Measurements from ENCODE around the gene SH2D7. TPM values are rescaled to one million over a fixed set of nuclear protein-coding genes. Genes with fewer than 3 reads are reported as not detected.

SH2D7 gene
- total and polyA plus RNA-seq, 7 experiments from 2014 or later: not detected

DNA sequence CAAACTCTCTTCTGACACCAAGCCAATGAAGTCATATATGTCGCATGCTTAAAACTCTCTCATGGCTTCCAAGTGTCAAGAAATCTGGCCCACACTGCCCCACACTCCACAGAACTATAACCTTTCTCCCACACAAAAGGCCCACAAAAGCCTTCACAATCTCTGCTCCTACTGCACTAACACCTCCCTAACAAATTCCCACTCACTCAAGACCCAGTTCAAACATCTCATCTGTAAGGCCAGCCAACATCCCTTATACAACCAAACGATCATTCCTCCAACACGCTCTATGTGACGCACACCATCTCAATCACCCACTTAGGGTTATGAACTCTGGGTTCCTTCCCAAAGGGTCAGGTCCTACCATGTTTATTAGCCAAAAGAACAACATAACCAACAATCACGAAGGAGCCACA lies 28.4 kb upstream of the SH2D7 start:
- intact Hi-C loops (cut with micrococcal nuclease): loop anchor here (1.0 kb wide), 2 partner anchors 8 to 13 kb away; no protein-coding TSS in a partner anchor
- DNase-seq: no peak
- H3K9me3 Mint-ChIP-seq: no peaks in the 10 kb centered on the region
- no peak overlapping the region for H3K4me3 ChIP-seq (ENCODE audit: low read length)
- no peak overlapping the region for H3K4me3 Mint-ChIP-seq
- no peaks in the 10 kb centered on the region for H3K9me3 ChIP-seq (ENCODE audit: control insufficient read depth in 2 of 3, low read length in 3 of 3)
- ChIA-PET POLR2A (interaction anchor here (18.1 kb wide), 1 partner anchor 9 kb away, joined by 292 read pairs; the partner anchor contains the start of gene TBC1D2B), CTCF (no interaction called here)
- H3K4me1 ChIP-seq (ENCODE audit: control insufficient read depth in 2 of 2, insufficient read depth in 2 of 2, low read length in 2 of 2): peaks cover 76 to 82% of the 10 kb centered on the region in 2 donors
- H3K27me3 Mint-ChIP-seq: no peaks in the 10 kb centered on the region
- no peak overlapping the region for H3K27ac Mint-ChIP-seq
- H3K36me3 Mint-ChIP-seq: peaks cover 0 to 11% (median 0%) of the 10 kb centered on the region in 5 donors
- H3K27me3 ChIP-seq (ENCODE audit: control insufficient read depth in 2 of 2, insufficient read depth in 2 of 2, low read length in 2 of 2): no peaks in the 10 kb centered on the region
- H3K4me1 Mint-ChIP-seq: peaks cover 15 to 61% (median 17%) of the 10 kb centered on the region in 7 donors
- H3K36me3 ChIP-seq (ENCODE audit: control insufficient read depth in 2 of 3, insufficient read depth in 3 of 3, low read length in 3 of 3): no peaks in the 10 kb centered on the region
- no peak overlapping the region for H3K27ac ChIP-seq (ENCODE audit: low read depth, low read length)
- no peak for ATAC-seq

DNA sequence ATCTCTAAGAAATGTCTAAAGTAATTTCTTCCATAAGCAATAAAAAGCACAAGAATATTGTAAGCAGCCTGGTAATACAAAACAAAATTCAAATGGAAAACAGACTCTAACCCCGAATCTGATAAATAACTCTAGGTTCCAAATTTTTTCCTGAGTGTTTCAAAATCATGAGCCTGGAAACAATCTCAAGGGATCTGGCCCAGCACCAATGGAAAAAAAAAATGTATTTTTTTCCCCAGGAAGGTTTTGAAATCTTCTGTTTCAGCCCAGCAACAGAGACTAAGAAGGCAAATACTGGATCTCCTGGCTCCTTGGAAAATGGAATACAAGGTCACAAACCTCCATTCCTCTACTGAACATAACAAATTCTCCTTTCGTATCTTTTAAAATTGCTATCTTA lies 27.8 kb upstream of the SH2D7 start:
- intact Hi-C loops (cut with micrococcal nuclease): loop anchor here in 1 of 2 donors (1.0 kb wide), 1 partner anchor 8 kb away; no protein-coding TSS in a partner anchor
- no peak overlapping the region for H3K4me3 Mint-ChIP-seq
- no peaks in the 10 kb centered on the region for H3K36me3 ChIP-seq (ENCODE audit: control insufficient read depth in 2 of 3, insufficient read depth in 3 of 3, low read length in 3 of 3)
- no peaks in the 10 kb centered on the region for H3K27me3 Mint-ChIP-seq
- H3K9me3 Mint-ChIP-seq: no peaks in the 10 kb centered on the region
- DNase-seq (no peak), ATAC-seq (no peak)
- peaks cover 0 to 11% (median 0%) of the 10 kb centered on the region in 5 donors for H3K36me3 Mint-ChIP-seq
- peaks cover 81 to 82% of the 10 kb centered on the region in 2 donors for H3K4me1 ChIP-seq (ENCODE audit: control insufficient read depth in 2 of 2, insufficient read depth in 2 of 2, low read length in 2 of 2)
- POLR2A ChIA-PET: interaction anchor here (15.7 kb wide), 1 partner anchor 10 kb away, joined by 292 read pairs; no protein-coding TSS in a partner anchor
- no peak overlapping the region for H3K27ac ChIP-seq (ENCODE audit: low read depth, low read length)
- peaks cover 9 to 61% (median 12%) of the 10 kb centered on the region in 7 donors for H3K4me1 Mint-ChIP-seq
- CTCF ChIA-PET: no interaction called here
- no peak overlapping the region for H3K27ac Mint-ChIP-seq
- H3K27me3 ChIP-seq (ENCODE audit: control insufficient read depth in 2 of 2, insufficient read depth in 2 of 2, low read length in 2 of 2): no peaks in the 10 kb centered on the region
- H3K9me3 ChIP-seq (ENCODE audit: control insufficient read depth in 2 of 3, low read length in 3 of 3): no peaks in the 10 kb centered on the region
- no peak overlapping the region for H3K4me3 ChIP-seq (ENCODE audit: low read length)

DNA sequence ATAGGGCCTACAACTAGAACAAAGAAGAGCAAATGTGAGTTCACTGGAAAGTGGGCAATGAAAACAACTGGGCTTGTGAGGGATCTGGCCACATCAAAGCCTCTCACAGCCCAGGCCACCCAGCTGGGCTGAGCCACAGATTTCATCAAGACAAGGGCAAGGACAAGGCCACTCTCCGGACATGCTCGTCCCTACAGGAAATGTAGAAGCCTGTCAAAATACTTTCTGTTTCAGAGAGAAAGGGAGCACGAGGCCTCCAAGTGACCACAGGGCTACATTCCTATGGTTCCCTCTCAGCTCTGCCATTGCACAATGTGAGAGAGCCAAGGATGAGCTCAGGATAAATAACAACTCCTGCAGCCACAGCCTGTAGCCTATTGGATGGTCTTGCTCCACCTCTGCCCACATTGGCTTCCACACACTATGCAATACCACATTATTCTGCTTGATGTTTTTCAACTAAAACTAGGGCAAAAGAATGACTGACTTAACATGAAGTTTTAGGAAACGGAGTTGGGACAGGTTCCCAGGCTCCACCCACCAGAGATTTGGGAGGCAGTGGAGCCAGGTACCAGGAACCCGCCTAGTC lies 27.0 kb upstream of the SH2D7 start:
- H3K9me3 Mint-ChIP-seq: no peaks in the 10 kb centered on the region
- ChIA-PET POLR2A (interaction anchor here (1.1 to 15.7 kb wide), 2 partner anchors 11 kb away, joined by 5 to 292 read pairs; partner anchors contain the start of gene TBC1D2B), CTCF (no interaction called here)
- H3K36me3 Mint-ChIP-seq: peaks cover 0 to 15% (median 0%) of the 10 kb centered on the region in 5 donors
- intact Hi-C loops (cut with micrococcal nuclease): loop anchor here in 1 of 2 donors (5.0 kb wide), 1 partner anchor 37 kb away; no protein-coding TSS in a partner anchor
- H3K27ac Mint-ChIP-seq: peak overlapping the region in 1 of 9 donors; percentile 94
- Histone ChIP-seq H3K4me3 (ENCODE audit: low read length) (peak overlapping the region; percentile 25), H3K27me3 (ENCODE audit: control insufficient read depth in 2 of 2, insufficient read depth in 2 of 2, low read length in 2 of 2) (no peaks in the 10 kb centered on the region), H3K4me1 (ENCODE audit: control insufficient read depth in 2 of 2, insufficient read depth in 2 of 2, low read length in 2 of 2) (peaks cover 82 to 84% of the 10 kb centered on the region in 2 donors), H3K9me3 (ENCODE audit: control insufficient read depth in 2 of 3, low read length in 3 of 3) (no peaks in the 10 kb centered on the region), H3K27ac (ENCODE audit: low read depth, low read length) (peak overlapping the region; percentile 17), H3K36me3 (ENCODE audit: control insufficient read depth in 2 of 3, insufficient read depth in 3 of 3, low read length in 3 of 3) (no peaks in the 10 kb centered on the region)
- no peak overlapping the region for H3K4me3 Mint-ChIP-seq
- peaks cover 1 to 64% (median 3%) of the 10 kb centered on the region in 7 donors for H3K4me1 Mint-ChIP-seq
- DNase-seq: no peak
- peak; percentile 24 for ATAC-seq
- H3K27me3 Mint-ChIP-seq: no peaks in the 10 kb centered on the region

- no peaks in the 10 kb centered on the region for H3K27me3 Mint-ChIP-seq
- ChIA-PET POLR2A (interaction anchor here (1.1 to 15.7 kb wide), 2 partner anchors 10 to 12 kb away, joined by 5 to 292 read pairs; partner anchors contain the start of gene TBC1D2B), CTCF (interaction anchor here (2.6 to 3.7 kb wide), 2 partner anchors 15 to 31 kb away, joined by 15 to 16 read pairs; no protein-coding TSS in a partner anchor)
- peaks cover 0 to 66% (median 3%) of the 10 kb centered on the region in 7 donors for H3K4me1 Mint-ChIP-seq
- Histone ChIP-seq H3K4me1 (ENCODE audit: control insufficient read depth in 2 of 2, insufficient read depth in 2 of 2, low read length in 2 of 2) (peaks cover 85% of the 10 kb centered on the region in 2 donors), H3K27me3 (ENCODE audit: control insufficient read depth in 2 of 2, insufficient read depth in 2 of 2, low read length in 2 of 2) (no peaks in the 10 kb centered on the region), H3K27ac (ENCODE audit: low read depth, low read length) (peak overlapping the region; percentile 69), H3K4me3 (ENCODE audit: low read length) (peak overlapping the region; percentile 25), H3K9me3 (ENCODE audit: control insufficient read depth in 2 of 3, low read length in 3 of 3) (no peaks in the 10 kb centered on the region), H3K36me3 (ENCODE audit: control insufficient read depth in 2 of 3, insufficient read depth in 3 of 3, low read length in 3 of 3) (no peaks in the 10 kb centered on the region)
- H3K4me3 Mint-ChIP-seq: peak overlapping the region in 3 of 10 donors; percentile 13 to 83 (median 20)
- H3K9me3 Mint-ChIP-seq: no peaks in the 10 kb centered on the region
- peaks cover 0 to 15% (median 0%) of the 10 kb centered on the region in 5 donors for H3K36me3 Mint-ChIP-seq
- no peak for ATAC-seq
- no peak for DNase-seq
- intact Hi-C loops (cut with micrococcal nuclease): loop anchor here in 1 of 2 donors (5.0 kb wide), 1 partner anchor 36 kb away; no protein-coding TSS in a partner anchor
- peak overlapping the region in 4 of 9 donors; percentile 59 to 98 (median 94) for H3K27ac Mint-ChIP-seq
Observed at GRCh38 chr15:78065973-78066946, 26.1 kb upstream of the SH2D7 start.

DNA sequence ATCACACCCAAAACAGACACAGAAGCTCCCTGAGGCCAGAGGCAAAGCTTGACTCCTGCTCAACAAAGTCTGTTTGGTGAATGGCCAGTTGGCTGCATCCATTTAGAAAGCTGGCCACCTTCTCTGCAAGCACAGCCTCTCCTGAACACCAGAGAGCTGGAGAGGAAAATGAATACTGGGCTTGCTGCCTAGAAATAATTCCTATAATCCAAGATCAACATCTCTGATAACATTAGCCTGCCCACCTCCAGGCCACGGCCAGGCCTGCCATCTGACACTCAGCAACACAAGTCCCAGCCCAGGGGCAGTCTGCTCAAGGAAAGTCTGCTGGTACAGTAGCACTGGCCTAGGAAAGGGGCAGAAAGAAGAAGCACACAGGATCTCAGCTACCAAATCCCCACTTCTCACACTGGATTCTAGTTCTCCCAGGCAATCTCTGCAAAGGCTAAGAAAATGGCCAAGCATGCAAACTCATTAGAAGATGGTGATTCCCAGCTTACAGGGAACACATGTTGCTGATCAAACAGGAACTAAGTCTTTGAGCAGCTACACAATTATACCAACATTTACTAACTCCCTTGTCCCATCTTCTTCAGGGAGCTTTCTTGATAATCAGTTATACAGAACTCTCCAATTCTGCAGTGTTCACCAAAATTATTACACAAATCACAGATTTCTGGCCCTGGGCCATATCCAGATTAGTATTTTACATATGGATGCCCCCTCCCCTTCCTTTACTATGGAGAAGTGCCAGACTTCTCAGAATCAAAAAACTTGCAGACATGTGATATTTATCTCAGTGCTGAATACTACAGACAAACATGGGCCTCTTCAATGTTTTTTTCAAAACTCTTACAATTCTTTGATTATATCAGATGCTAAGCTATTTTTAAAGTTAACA lies 24.8 kb upstream of the SH2D7 start:
- ATAC-seq: no peak
- H3K27me3 Mint-ChIP-seq: no peaks in the 10 kb centered on the region
- no peak for DNase-seq
- CTCF ChIA-PET: interaction anchor here (0.8 to 3.7 kb wide), 6 partner anchors 9 to 81 kb away, joined by 3 to 16 read pairs (median 8); no protein-coding TSS in a partner anchor
- Histone ChIP-seq H3K4me1 (ENCODE audit: control insufficient read depth in 2 of 2, insufficient read depth in 2 of 2, low read length in 2 of 2) (peaks cover 89 to 96% of the 10 kb centered on the region in 2 donors), H3K9me3 (ENCODE audit: control insufficient read depth in 2 of 3, low read length in 3 of 3) (no peaks in the 10 kb centered on the region), H3K36me3 (ENCODE audit: control insufficient read depth in 2 of 3, insufficient read depth in 3 of 3, low read length in 3 of 3) (no peaks in the 10 kb centered on the region), H3K27me3 (ENCODE audit: control insufficient read depth in 2 of 2, insufficient read depth in 2 of 2, low read length in 2 of 2) (no peaks in the 10 kb centered on the region), H3K4me3 (ENCODE audit: low read length) (peak overlapping the region; percentile 40), H3K27ac (ENCODE audit: low read depth, low read length) (peak overlapping the region; percentile 69)
- no peaks in the 10 kb centered on the region for H3K9me3 Mint-ChIP-seq
- peaks cover 8 to 66% (median 16%) of the 10 kb centered on the region in 7 donors for H3K4me1 Mint-ChIP-seq
- peak overlapping the region in 4 of 9 donors; percentile 91 to 98 (median 94) for H3K27ac Mint-ChIP-seq
- H3K4me3 Mint-ChIP-seq: peak overlapping the region in 3 of 10 donors; percentile 82 to 87 (median 83)
- POLR2A ChIA-PET: interaction anchor here (0.9 to 15.7 kb wide), 4 partner anchors 9 to 33 kb away, joined by 4 to 292 read pairs (median 47); partner anchors contain the start of gene TBC1D2B
- intact Hi-C loops (cut with micrococcal nuclease): loop anchor here (1.0 to 5.0 kb wide), 6 partner anchors 10 to 35 kb away; partner anchors contain the start of gene TBC1D2B (in 1 of the 2)
- peaks cover 0 to 17% (median 0%) of the 10 kb centered on the region in 5 donors for H3K36me3 Mint-ChIP-seq

Measured in naive thymus-derived CD4-positive, alpha-beta T cell (primary cell).